Adrenal gland (tissue), 12 donors: ENCODE data around the gene RGPD4. TPM values are rescaled to one million over a fixed set of nuclear protein-coding genes. Genes with fewer than 3 reads are reported as not detected.
A peak's percentile ranks its signal among the peaks of the same experiment; 100 is the strongest.
"Not testable (repeated sequence)": the region's sequence is repeated elsewhere in the genome, so short reads cannot be mapped to it uniquely, and the experiment has no call there.

Experiments used
- DNase-seq, 7 donors: peaks; one replicate each; pipeline ENCODE4 v3.0.0-alpha.2; 2019 to 2020
- H3K27ac ChIP-seq, 5 donors: fragments of 200-600 bp; sonication (generic) in 4 of 5; 1 replicate in 3 of 5; 2 replicates in 2 of 5; pipeline versions ENCODE4 v1.5.1 to v1.8.0; 2016 to 2020; ENCODE audit warnings: mild to moderate bottlenecking in 1 of 5
- H3K27me3 ChIP-seq: fragments of 200-600 bp; 2 replicates; pipeline ENCODE4 v1.8.0; 2021
- H3K36me3 ChIP-seq, 2 donors: fragments of 200-600 bp; replicated peaks in 1 of 2; 1 replicate in 1 of 2; 2 replicates in 1 of 2; pipeline versions ENCODE4 v1.5.1 to v1.8.0; 2018 to 2022
- H3K4me1 ChIP-seq, 2 donors: fragments of 200-600 bp; replicated peaks in 1 of 2; 1 replicate in 1 of 2; 2 replicates in 1 of 2; pipeline versions ENCODE4 v1.5.1 to v1.8.0; 2018 to 2021
- H3K4me3 ChIP-seq, 4 donors: fragments of 200-600 bp; sonication (generic) in 3 of 4; one replicate each; pipeline ENCODE4 v1.5.1; 2016 to 2018
- H3K9me3 ChIP-seq, 3 donors: fragments of 200-600 bp; sonication (generic) in 1 of 3; replicated peaks in 1 of 3; 1 replicate in 2 of 3; 2 replicates in 1 of 3; pipeline versions ENCODE4 v1.5.1 to v1.8.0; 2016 to 2021
- CTCF ChIP-seq, 6 experiments: fragments of 450-650 bp in 4 of 6; fragments of 200-600 bp in 2 of 6; sonication (generic) in 1 of 6; IDR thresholded peaks; 1 replicate in 5 of 6; 2 replicates in 1 of 6; pipeline versions ENCODE4 v1.5.1 to v1.8.0; 2016 to 2021; ENCODE audit warnings: antibody characterized with exemption in 6 of 6, mild to moderate bottlenecking in 2 of 6, moderate library complexity in 1 of 6
- POLR2A ChIP-seq, 2 donors: fragments of 450-650 bp; IDR thresholded peaks; one replicate each; pipeline ENCODE4 v1.6.1; 2017; ENCODE audit warnings: antibody characterized with exemption in 2 of 2, mild to moderate bottlenecking in 2 of 2, moderate library complexity in 1 of 2
- WGBS, 4 donors: extraction: QIAGEN DNeasy Blood & Tissue Kit in 2 of 4; methylation state at CpG; one replicate each; pipeline versions ENCODE4 v1.1.5 to v1.1.7; 2013 to 2017; 5-methylcytosine and 5-hydroxymethylcytosine counted together
- intact Hi-C, 2 donors: fragments of 100-400 bp; cut with DNase I; formaldehyde crosslinking; loops; one replicate each; pipeline versions ENCODE4 v1.14.1 to v1.15.0; 2022 to 2023
- polyA plus RNA-seq, 3 donors: library from polyadenylated mRNA; stranded (reverse); fragments of 200-250 nt in 2 of 3; fragments of 350-450 nt in 1 of 3; fragmentation: Illumina TruSeq in 1 of 3; extraction: RNeasy Lipid Tissue Mini Kit (QIAGEN cat#74804) in 1 of 3; gene quantifications; one replicate each; pipeline ENCODE4 v1.2.3, GENCODE V29; 2013 to 2014
- total RNA-seq, 9 donors: library from RNA; depleted of rRNA in 4 of 9; stranded (reverse); fragments of >200 nt in 4 of 9; fragments of 120-200 nt in 1 of 9; fragmentation: NEBNext Ultra II Directional in 1 of 9; extraction: Animal tissue kit (Norgen Biotek cat#: 25700) in 1 of 9; gene quantifications; one replicate each; pipeline versions ENCODE4 v1.1.0 to v1.2.4, GENCODE V29; 2013 to 2023
- donor health status: healthy with polysubstance abuse.
- donor health status: Bipolar disorder and iron deficiency.
- donor health status: DM: yes; HTN: yes; CAD: no.
- donor health status: DM: no; HTN: no; CAD: no.
- donor health status: DM: no; HTN: no; CAD: no.
- donor health status: DM: yes; HTN: yes; CAD: no.

RGPD4 gene
- total and polyA plus RNA-seq, 12 donors, result 0.19 TPM; not detected in 11

DNA sequence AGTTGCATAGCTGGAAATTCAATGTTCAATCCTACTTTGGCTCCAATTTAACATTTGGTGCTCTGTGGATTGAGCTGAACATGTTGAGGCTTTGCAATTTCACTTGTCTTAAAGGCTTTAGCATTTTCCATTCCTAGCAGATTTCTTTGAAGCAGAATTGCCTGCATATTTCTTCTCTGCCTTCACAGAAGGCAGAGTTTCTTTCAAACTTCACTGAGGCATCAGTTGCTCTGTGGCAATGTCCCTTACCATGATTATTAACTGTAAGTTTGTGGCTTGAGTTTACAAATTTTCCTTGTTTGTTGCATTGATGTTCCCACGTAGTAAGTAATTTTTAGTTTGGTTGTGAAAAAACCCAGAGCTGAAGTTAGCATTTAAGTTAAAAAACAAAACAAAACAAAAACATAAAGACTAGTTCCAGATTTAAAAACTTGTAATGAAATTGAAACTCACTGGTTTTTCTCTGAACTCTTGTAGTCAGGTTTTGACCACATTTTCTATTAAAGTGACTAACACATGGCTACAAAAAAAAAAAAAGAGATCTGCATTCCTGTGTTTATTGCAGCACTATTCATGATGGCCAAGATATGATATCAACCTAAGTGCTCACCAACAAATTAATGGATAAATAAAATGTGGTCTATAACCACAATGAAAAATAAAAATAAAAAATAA lies 90.1 kb downstream of the RGPD4 start:
- H3K27ac ChIP-seq, H3K9me3 ChIP-seq, H3K4me1 ChIP-seq, intact Hi-C loops, H3K27me3 ChIP-seq, DNase-seq, H3K36me3 ChIP-seq, H3K4me3 ChIP-seq: not testable (repeated sequence)
- WGBS, 4 donors, result 76 to 86% (median 84%) methylated on average over 1 of the region's 1 CpG

DNA sequence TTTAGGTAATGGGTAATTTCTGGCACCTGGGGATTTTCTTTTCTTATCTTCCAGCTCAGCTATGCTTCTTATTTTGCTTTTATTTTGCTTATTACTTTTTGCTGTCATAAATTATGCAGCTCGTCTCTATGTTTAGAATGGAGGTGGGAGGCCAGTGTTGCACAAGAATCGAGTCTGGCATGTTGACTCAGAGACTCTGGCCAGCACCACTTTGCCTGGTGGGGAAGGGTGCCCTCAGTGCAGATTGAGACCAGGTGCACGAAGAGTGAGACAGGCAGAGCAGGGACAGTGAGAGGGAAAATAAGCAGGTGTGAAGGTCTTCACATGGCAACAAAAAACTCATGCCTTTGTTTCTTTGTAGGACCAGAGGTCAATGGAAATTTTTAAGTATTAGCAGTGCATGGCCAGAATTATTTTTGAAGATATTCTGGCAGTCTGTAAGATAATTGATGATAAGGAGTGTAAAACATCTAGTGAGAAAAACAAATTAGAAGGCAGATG lies 100.4 kb downstream of the RGPD4 start:
- no peaks in the 10 kb centered on the region for H3K9me3 ChIP-seq
- H3K36me3 ChIP-seq, result no peaks in the 10 kb centered on the region
- TF ChIP-seq POLR2A (IDR thresholded peaks at IDR 0.05) (no peak), CTCF (IDR thresholded peaks at IDR 0.05) (no peak)
- H3K27ac ChIP-seq, result no peak overlapping the region
- no peaks in the 10 kb centered on the region for H3K27me3 ChIP-seq
- no peak overlapping the region for H3K4me3 ChIP-seq
- intact Hi-C loops, result no loop called here
- H3K4me1 ChIP-seq, result no peaks in the 10 kb centered on the region
- WGBS, 4 donors, result 34 to 46% (median 42%) methylated on average over 3 of the region's 3 CpGs
- no peak for DNase-seq

DNA sequence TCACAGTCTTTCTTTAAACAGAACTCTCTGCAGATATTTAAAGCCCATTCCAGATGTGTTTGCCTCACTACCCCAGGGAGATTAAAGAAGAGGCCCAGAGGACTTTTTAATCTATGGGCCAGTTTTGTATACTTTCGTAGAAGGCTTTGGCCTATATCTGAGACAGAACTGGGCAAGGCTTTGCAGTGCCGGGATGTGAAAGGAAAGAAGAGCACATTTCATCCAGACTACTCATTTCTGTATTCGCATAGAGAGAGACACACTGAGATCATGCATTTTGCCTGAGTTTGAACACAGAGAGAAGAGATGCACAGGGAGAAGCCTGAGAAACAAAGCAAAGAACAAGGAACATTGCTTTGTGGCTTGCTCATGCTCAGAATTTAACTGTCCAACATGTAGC lies 104.7 kb downstream of the RGPD4 start:
- intact Hi-C loops, result loop anchor here in 1 of 2 donors (10.0 kb wide), 1 partner anchor 243 kb away; no protein-coding TSS in a partner anchor
- no peaks in the 10 kb centered on the region for H3K36me3 ChIP-seq
- H3K4me1 ChIP-seq, result no peaks in the 10 kb centered on the region
- no peak for TF ChIP-seq POLR2A (IDR thresholded peaks at IDR 0.05)
- no peak for TF ChIP-seq CTCF (IDR thresholded peaks at IDR 0.05)
- H3K9me3 ChIP-seq, result no peaks in the 10 kb centered on the region
- DNase-seq, result no peak
- no peaks in the 10 kb centered on the region for H3K27me3 ChIP-seq
- H3K27ac ChIP-seq, result no peak overlapping the region
- H3K4me3 ChIP-seq, result no peak overlapping the region
- WGBS, 4 donors, result 88 to 97% (median 89%) methylated on average over 3 of the region's 3 CpGs

DNA sequence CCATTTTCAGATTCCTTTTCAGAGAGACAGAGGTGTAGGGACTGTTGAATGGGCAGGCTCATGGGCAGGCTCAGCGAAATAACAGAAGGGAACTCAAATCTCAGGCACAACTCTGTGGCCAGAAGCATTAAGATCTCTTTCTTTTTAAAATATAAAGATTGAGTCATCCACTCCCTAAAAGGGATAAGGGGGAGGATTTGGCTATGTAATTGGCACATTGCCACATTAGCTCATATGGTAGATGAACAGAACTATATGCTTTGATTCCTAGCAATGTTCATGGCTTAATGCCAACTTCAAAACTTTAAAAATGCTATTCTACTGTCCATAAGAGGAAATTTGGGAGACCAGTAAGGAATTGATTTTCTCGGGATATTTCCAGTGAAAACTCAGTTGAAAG lies 105.8 kb downstream of the RGPD4 start:
- no peak overlapping the region for H3K4me3 ChIP-seq
- intact Hi-C loops, result loop anchor here in 1 of 2 donors (10.0 kb wide), 1 partner anchor 242 kb away; no protein-coding TSS in a partner anchor
- DNase-seq, result no peak
- no peaks in the 10 kb centered on the region for H3K9me3 ChIP-seq
- no peaks in the 10 kb centered on the region for H3K27me3 ChIP-seq
- H3K27ac ChIP-seq, result no peak overlapping the region
- 61 to 76% (median 67%) methylated on average over 2 of the region's 2 CpGs for WGBS, 4 donors
- H3K36me3 ChIP-seq, result no peaks in the 10 kb centered on the region
- no peaks in the 10 kb centered on the region for H3K4me1 ChIP-seq
- no peak for TF ChIP-seq CTCF (IDR thresholded peaks at IDR 0.05)
- no peak for TF ChIP-seq POLR2A (IDR thresholded peaks at IDR 0.05)

- no peaks in the 10 kb centered on the region for H3K4me1 ChIP-seq
- DNase-seq, result no peak
- TF ChIP-seq POLR2A (IDR thresholded peaks at IDR 0.05) (no peak), CTCF (IDR thresholded peaks at IDR 0.05) (peak in 1 of 6 experiments; percentile 21)
- 50 to 56% (median 55%) methylated on average over 3 of the region's 3 CpGs for WGBS, 4 donors
- no peak overlapping the region for H3K27ac ChIP-seq
- no peaks in the 10 kb centered on the region for H3K36me3 ChIP-seq
- intact Hi-C loops, result loop anchor here in 1 of 2 donors (10.0 kb wide), 1 partner anchor 242 kb away; no protein-coding TSS in a partner anchor
- no peak overlapping the region for H3K4me3 ChIP-seq
- no peaks in the 10 kb centered on the region for H3K9me3 ChIP-seq
- H3K27me3 ChIP-seq, result no peaks in the 10 kb centered on the region
These were observed 106.3 kb downstream of the RGPD4 start for GRCh38 chr2:107932979-107933378.
